Heart left ventricle (tissue), 13 donors: ENCODE results near the gene SYNE3.

Experiments
- POLR2A ChIP-seq, 2 donors: fragments of 450-650 bp; IDR thresholded peaks; one replicate each; pipeline ENCODE4 v1.6.1; 2017; ENCODE audit warnings: antibody characterized with exemption in 2 of 2, mild to moderate bottlenecking in 2 of 2, moderate library complexity in 2 of 2
- TF ChIP-seq, protein P1 (sequence below), 12 donors: fragments of 200-600 bp; sonication (generic) in 4 of 12; IDR thresholded peaks; one replicate each; pipeline versions ENCODE4 v1.5.0 to v1.8.0; 2018 to 2022; ENCODE audit warnings: antibody characterized with exemption in 12 of 12, mild to moderate bottlenecking in 5 of 12
- donor health status: ischemic (EF 13 %, LVEDD 7.1; RV severe dilation, severe dysfunction).
- donor health status: DM: no; HTN: yes; CAD: no.
- donor health status: DM: no; HTN: no; CAD: no.
- donor health status: ischemic (EF 25% LVEDD 6.9; RV normal size, moderate dysfunction).
- donor health status: ischemic (EF 25% LVEDD 5.7; RV mildly dilated, moderate dysfunction).
- donor health status: ischemic (EF 35%, LVEDD 5.7; RV mildly dilated, moderate dysfunction).
- donor health status: nonischemic (EF 11% LVEDD 7.7; RV severe dilation, severe dysfunction).
- donor health status: DM: yes; HTN: yes; CAD: no.
- donor health status: PGD.
- donor health status: ischemic (EF 29% LVEDD 5.4; RV normal size, mild dysfunction).
- donor health status: nonischemic (EF 23%, LVEDD 6.1; RV moderate dilation, normal function).

DNA sequence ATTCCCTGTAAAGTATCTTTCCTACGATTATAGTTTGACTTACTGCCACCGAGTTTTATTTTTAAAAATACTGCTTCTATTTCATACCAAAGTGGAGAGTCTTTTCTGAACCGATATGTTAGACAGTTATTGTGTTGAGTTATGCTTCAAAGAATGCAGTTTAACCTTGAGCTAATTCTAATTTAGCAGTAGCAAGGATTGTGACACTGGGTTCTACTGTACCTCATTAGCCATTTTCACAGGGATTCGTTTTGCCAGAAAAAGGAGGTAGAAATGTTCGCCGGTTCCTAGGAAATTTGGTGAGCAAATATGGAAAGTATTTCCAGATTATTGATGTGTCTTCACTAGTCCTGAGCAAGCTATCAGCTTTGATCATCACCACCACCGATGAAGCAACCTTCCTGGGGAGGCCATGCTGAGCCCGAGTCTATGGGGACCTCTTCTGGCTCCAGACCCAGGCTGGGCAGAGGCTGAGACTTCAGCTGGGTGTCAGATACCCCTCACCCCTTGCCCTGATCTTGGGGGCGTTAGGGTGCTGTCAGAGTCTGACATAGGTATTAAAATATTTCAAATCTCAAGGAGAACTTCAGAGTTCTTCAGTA lies 32.0 kb upstream of the SYNE3 start:
- no peak for TF ChIP-seq POLR2A (IDR thresholded peaks at IDR 0.05)
- TF ChIP-seq, protein P1, sequence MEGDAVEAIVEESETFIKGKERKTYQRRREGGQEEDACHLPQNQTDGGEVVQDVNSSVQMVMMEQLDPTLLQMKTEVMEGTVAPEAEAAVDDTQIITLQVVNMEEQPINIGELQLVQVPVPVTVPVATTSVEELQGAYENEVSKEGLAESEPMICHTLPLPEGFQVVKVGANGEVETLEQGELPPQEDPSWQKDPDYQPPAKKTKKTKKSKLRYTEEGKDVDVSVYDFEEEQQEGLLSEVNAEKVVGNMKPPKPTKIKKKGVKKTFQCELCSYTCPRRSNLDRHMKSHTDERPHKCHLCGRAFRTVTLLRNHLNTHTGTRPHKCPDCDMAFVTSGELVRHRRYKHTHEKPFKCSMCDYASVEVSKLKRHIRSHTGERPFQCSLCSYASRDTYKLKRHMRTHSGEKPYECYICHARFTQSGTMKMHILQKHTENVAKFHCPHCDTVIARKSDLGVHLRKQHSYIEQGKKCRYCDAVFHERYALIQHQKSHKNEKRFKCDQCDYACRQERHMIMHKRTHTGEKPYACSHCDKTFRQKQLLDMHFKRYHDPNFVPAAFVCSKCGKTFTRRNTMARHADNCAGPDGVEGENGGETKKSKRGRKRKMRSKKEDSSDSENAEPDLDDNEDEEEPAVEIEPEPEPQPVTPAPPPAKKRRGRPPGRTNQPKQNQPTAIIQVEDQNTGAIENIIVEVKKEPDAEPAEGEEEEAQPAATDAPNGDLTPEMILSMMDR (IDR thresholded peaks at IDR 0.05) = no peak
